H9 (cell line): ENCODE data around the gene HAPLN2. TPM values are rescaled to one million over a fixed set of nuclear protein-coding genes. Genes with fewer than 3 reads are reported as not detected.
A peak's percentile ranks its signal among the peaks of the same experiment; 100 is the strongest.

Experiments
- DNase-seq: peaks from one replicate; pipeline ENCODE4 v3.0.0-alpha.2; 2017
- H2AFZ ChIP-seq: one replicate; pipeline ENCODE4 v1.6.1; 2013; ENCODE audit warnings: mild to moderate bottlenecking, low read length, control low read depth, moderate library complexity
- H2AK5ac ChIP-seq: 2 replicates; pipeline ENCODE4 v1.6.1; 2013; ENCODE audit warnings: low read length, control low read depth, mixed read lengths; ENCODE audit not compliant: insufficient read length
- H2BK120ac ChIP-seq: one replicate; pipeline ENCODE4 v1.6.1; 2013; ENCODE audit warnings: low read depth, mild to moderate bottlenecking, low read length, control low read depth, inconsistent platforms; ENCODE audit not compliant: poor library complexity, severe bottlenecking
- H2BK12ac ChIP-seq: 2 replicates; pipeline ENCODE4 v1.6.1; 2013; ENCODE audit warnings: low read length, control low read depth, mixed read lengths, low read depth; ENCODE audit not compliant: insufficient read length
- H2BK15ac ChIP-seq: 2 replicates; pipeline ENCODE4 v1.6.1; 2013; ENCODE audit warnings: low read depth, low read length, control low read depth
- H2BK20ac ChIP-seq: one replicate; pipeline ENCODE4 v1.6.1; 2013; ENCODE audit warnings: low read depth, mild to moderate bottlenecking, low read length, control low read depth, inconsistent platforms; ENCODE audit not compliant: poor library complexity, severe bottlenecking
- H2BK5ac ChIP-seq: 2 replicates; pipeline ENCODE4 v1.6.1; 2013; ENCODE audit warnings: low read length, control low read depth, mixed read lengths; ENCODE audit not compliant: insufficient read length
- H3K14ac ChIP-seq: 2 replicates; pipeline ENCODE4 v1.6.1; 2013; ENCODE audit warnings: low read length, control low read depth; ENCODE audit not compliant: insufficient read depth
- H3K18ac ChIP-seq: 2 replicates; pipeline ENCODE4 v1.6.1; 2013; ENCODE audit warnings: low read depth, mild to moderate bottlenecking, mixed read lengths, low read length, control low read depth; ENCODE audit not compliant: insufficient read length
- H3K23ac ChIP-seq: 2 replicates; pipeline ENCODE4 v1.6.1; 2013; ENCODE audit warnings: low read length, control low read depth, mixed read lengths, low read depth; ENCODE audit not compliant: insufficient read length
- H3K23me2 ChIP-seq: 2 replicates; pipeline ENCODE4 v1.6.1; 2013; ENCODE audit warnings: low read depth, mild to moderate bottlenecking, mixed read lengths, low read length, control low read depth; ENCODE audit not compliant: insufficient read length, poor library complexity, severe bottlenecking
- H3K27ac ChIP-seq: 2 replicates; pipeline ENCODE4 v1.5.1; 2013; ENCODE audit warnings: low read length, control low read depth, mixed read lengths, low read depth; ENCODE audit not compliant: insufficient read length
- H3K27me3 ChIP-seq: 2 replicates; pipeline ENCODE4 v1.6.1; 2013; ENCODE audit warnings: low read length, control low read depth, inconsistent platforms; ENCODE audit not compliant: insufficient read depth
- H3K4ac ChIP-seq: 2 replicates; pipeline ENCODE4 v1.6.1; 2013; ENCODE audit warnings: low read depth, mild to moderate bottlenecking, control low read depth, inconsistent platforms, low read length, moderate library complexity
- H3K4me1 ChIP-seq: 2 replicates; pipeline ENCODE4 v1.6.1; 2013; ENCODE audit warnings: low read length, control low read depth, inconsistent platforms; ENCODE audit not compliant: insufficient read depth
- H3K4me2 ChIP-seq: 2 replicates; pipeline ENCODE4 v1.6.1; 2013; ENCODE audit warnings: low read length, control low read depth, mixed read lengths; ENCODE audit not compliant: insufficient read length, insufficient read depth
- H3K56ac ChIP-seq: 2 replicates; pipeline ENCODE4 v1.6.1; 2013; ENCODE audit warnings: low read depth, mild to moderate bottlenecking, mixed read lengths, low read length, control low read depth; ENCODE audit not compliant: insufficient read length
- H3K79me1 ChIP-seq: 2 replicates; pipeline ENCODE4 v1.6.1; 2013; ENCODE audit warnings: low read depth, mild to moderate bottlenecking, moderate library complexity, low read length, control low read depth, inconsistent platforms; ENCODE audit not compliant: insufficient read depth, poor library complexity, severe bottlenecking
- H3K79me2 ChIP-seq: 2 replicates; pipeline ENCODE4 v1.6.1; 2013; ENCODE audit warnings: low read length, control low read depth, inconsistent platforms; ENCODE audit not compliant: insufficient read depth
- H3K9ac ChIP-seq: 2 replicates; pipeline ENCODE4 v1.6.1; 2013; ENCODE audit warnings: low read length, control low read depth, mixed read lengths; ENCODE audit not compliant: insufficient read length; ENCODE audit errors: extremely low read depth
- H3K9me3 ChIP-seq: one replicate; pipeline ENCODE4 v1.6.1; 2013; ENCODE audit warnings: low read depth, low read length, inconsistent platforms; ENCODE audit not compliant: control insufficient read depth
- H3T11ph ChIP-seq: one replicate; pipeline ENCODE4 v1.6.1; 2013; ENCODE audit warnings: mild to moderate bottlenecking, low read length, control low read depth, inconsistent platforms
- H4K20me1 ChIP-seq: one replicate; pipeline ENCODE4 v1.6.1; 2013; ENCODE audit not compliant: control insufficient read depth, insufficient read length, insufficient read depth
- H4K5ac ChIP-seq: 2 replicates; pipeline ENCODE4 v1.6.1; 2013; ENCODE audit warnings: low read depth, mild to moderate bottlenecking, mixed read lengths, low read length, control low read depth; ENCODE audit not compliant: insufficient read length
- H4K8ac ChIP-seq: replicated peaks from 2 replicates; pipeline ENCODE4 v1.6.1; 2013; ENCODE audit warnings: low read length, control low read depth, mixed read lengths, low read depth; ENCODE audit not compliant: insufficient read length
- H4K91ac ChIP-seq: 2 replicates; pipeline ENCODE4 v1.6.1; 2013; ENCODE audit warnings: low read depth, mild to moderate bottlenecking, moderate library complexity, mixed read lengths, low read length, control low read depth; ENCODE audit not compliant: insufficient read length
- H3K27ac Mint-ChIP-seq, 3 experiments: 2 replicates in 2 of 3; 3 replicates in 1 of 3; pipeline ENCODE4 v1.8.0; 2020 to 2021; ENCODE audit warnings: mixed read lengths in 3 of 3, mild to moderate bottlenecking in 1 of 3, moderate library complexity in 1 of 3
- H3K27me3 Mint-ChIP-seq: 2 replicates; pipeline ENCODE4 v1.8.0; 2021; ENCODE audit warnings: low read depth, mild to moderate bottlenecking, moderate library complexity, mixed read lengths
- H3K36me3 Mint-ChIP-seq, 3 experiments: 2 replicates in 2 of 3; 3 replicates in 1 of 3; pipeline ENCODE4 v1.8.0; 2020 to 2021; ENCODE audit warnings: low read depth in 3 of 3, mixed read lengths in 3 of 3; ENCODE audit not compliant: insufficient read depth in 1 of 3
- H3K4me1 Mint-ChIP-seq, 2 experiments: 2 replicates each; pipeline ENCODE4 v1.8.0; 2020; ENCODE audit warnings: mixed read lengths in 2 of 2
- H3K4me3 Mint-ChIP-seq, 2 experiments: 2 replicates in 1 of 2; 3 replicates in 1 of 2; pipeline ENCODE4 v1.8.0; 2020 to 2021; ENCODE audit warnings: mild to moderate bottlenecking in 2 of 2, mixed read lengths in 2 of 2, moderate library complexity in 1 of 2
- H3K9me3 Mint-ChIP-seq, 2 experiments: 2 replicates in 1 of 2; 3 replicates in 1 of 2; pipeline ENCODE4 v1.8.0; 2020; ENCODE audit warnings: mild to moderate bottlenecking in 2 of 2, mixed read lengths in 2 of 2, moderate library complexity in 1 of 2
- WGBS: extraction: QIAGEN DNeasy Blood & Tissue Kit; methylation state at CpG from one replicate; pipeline ENCODE4 v1.1.7; 2013; ENCODE audit warnings: missing lambda C conversion rate, low lambda C conversion rate, mixed read lengths; ENCODE audit not compliant: insufficient read length; ENCODE audit errors: extremely low coverage; 5-methylcytosine and 5-hydroxymethylcytosine counted together
- total RNA-seq: library from RNA; stranded (reverse); gene quantifications from 2 replicates; pipeline ENCODE4 v1.2.1, GENCODE V29; 2021
- TF ChIP-seq, protein P1 (sequence below): fragments of 200-600 bp; sonication (generic); conservative IDR thresholded peaks from 3 replicates; pipeline ENCODE4 v1.8.0; 2021; ENCODE audit warnings: antibody characterized with exemption, mild to moderate bottlenecking

The HAPLN2 gene
- total RNA-seq, 1 experiment from 2014 or later, result 0.46 TPM

DNA sequence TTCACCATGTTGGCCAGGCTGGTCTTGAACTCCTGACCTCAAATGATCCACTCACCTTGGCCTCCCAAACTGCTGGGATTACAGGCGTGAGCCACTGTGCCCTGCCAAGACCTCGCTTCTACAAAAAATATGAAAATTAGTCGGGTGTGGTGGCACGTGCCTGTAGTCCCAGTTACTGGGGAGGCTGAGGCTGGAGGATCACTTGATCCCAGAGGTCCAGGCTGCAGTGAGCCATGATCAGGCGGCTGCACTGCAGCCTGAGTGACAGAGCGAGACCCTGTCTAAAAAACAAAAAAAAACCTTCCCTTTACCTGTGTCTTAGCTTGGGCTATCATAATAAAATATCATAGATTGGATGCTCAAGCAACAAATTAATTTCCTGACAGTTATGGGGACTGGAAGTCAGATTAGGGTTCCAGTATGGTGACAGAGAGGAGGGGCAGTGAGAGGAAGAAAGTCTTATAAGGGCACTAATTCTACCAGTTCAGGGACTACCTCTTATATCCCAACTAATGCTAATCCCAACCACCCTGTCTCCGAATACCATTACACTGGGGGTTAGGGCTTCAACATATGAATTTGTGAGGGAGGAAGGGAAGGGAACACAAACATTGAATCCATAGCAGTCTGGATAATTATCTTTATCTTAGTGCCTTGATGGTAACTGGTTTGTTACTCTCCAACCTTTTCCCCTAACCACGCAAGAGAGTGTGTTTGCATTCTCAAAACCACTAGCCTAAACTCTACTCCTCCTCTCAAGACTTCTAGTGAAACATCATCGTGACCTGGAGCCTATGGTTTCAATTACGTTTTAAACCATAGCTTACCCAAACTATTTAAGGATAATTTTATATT lies 28.7 kb upstream of the HAPLN2 start:
- Histone ChIP-seq H3K79me1 (no peaks in the 10 kb centered on the region), H4K5ac (no peak overlapping the region), H3K4me1 (no peaks in the 10 kb centered on the region), H3K23ac (no peak overlapping the region), H2AFZ (no peak overlapping the region), H2BK15ac (no peak overlapping the region), H3K4me2 (peak overlapping the region; percentile 74), H2BK5ac (no peak overlapping the region), H3K9me3 (no peaks in the 10 kb centered on the region), H3K27me3 (no peaks in the 10 kb centered on the region), H3K56ac (no peak overlapping the region), H3K27ac (no peak overlapping the region), H3K14ac (no peak overlapping the region), H3K4ac (no peak overlapping the region), H4K8ac (no peak overlapping the region), H2BK20ac (no peak overlapping the region), H3K79me2 (no peaks in the 10 kb centered on the region), H2BK120ac (no peak overlapping the region), H3K18ac (no peak overlapping the region), H4K91ac (no peak overlapping the region), H2BK12ac (no peak overlapping the region), H4K20me1 (peaks cover 2% of the 10 kb centered on the region), H2AK5ac (no peak overlapping the region), H3K9ac (no peak overlapping the region), H3K23me2 (peaks cover 3% of the 10 kb centered on the region), H3T11ph (no peak overlapping the region)
- no CpG with 5 or more reads among the region's 10 CpGs for WGBS
- peak overlapping the region; percentile 79 to 88 for H3K4me3 Mint-ChIP-seq
- no peak overlapping the region for H3K27ac Mint-ChIP-seq
- no peaks in the 10 kb centered on the region for H3K9me3 Mint-ChIP-seq
- 0 out of 2 replicates have a peak, but pooled peaks cover 2% of the 10 kb centered on the region for H3K27me3 Mint-ChIP-seq
- H3K4me1 Mint-ChIP-seq, result peaks cover 16 to 18% of the 10 kb centered on the region in 2 experiments
- no peak for DNase-seq
- H3K36me3 Mint-ChIP-seq, result peaks cover 13 to 33% (median 23%) of the 10 kb centered on the region in 3 experiments; a peak in 6 of 7 replicates
- TF ChIP-seq, protein P1, sequence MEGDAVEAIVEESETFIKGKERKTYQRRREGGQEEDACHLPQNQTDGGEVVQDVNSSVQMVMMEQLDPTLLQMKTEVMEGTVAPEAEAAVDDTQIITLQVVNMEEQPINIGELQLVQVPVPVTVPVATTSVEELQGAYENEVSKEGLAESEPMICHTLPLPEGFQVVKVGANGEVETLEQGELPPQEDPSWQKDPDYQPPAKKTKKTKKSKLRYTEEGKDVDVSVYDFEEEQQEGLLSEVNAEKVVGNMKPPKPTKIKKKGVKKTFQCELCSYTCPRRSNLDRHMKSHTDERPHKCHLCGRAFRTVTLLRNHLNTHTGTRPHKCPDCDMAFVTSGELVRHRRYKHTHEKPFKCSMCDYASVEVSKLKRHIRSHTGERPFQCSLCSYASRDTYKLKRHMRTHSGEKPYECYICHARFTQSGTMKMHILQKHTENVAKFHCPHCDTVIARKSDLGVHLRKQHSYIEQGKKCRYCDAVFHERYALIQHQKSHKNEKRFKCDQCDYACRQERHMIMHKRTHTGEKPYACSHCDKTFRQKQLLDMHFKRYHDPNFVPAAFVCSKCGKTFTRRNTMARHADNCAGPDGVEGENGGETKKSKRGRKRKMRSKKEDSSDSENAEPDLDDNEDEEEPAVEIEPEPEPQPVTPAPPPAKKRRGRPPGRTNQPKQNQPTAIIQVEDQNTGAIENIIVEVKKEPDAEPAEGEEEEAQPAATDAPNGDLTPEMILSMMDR, result no peak
